Stimulated activated CD8-positive, alpha-beta memory T cell treated with anti-CD3 and anti-CD28 coated beads, Interleukin-7, amount 100 ng/mL, for 24 hours (primary cell): ENCODE results near the gene FAM107A.

Source experiments
- DNase-seq: peaks from one replicate; pipeline ENCODE4 v3.0.0-alpha.2; 2020; ENCODE audit warnings: low read depth

FAM107A gene, protein sequence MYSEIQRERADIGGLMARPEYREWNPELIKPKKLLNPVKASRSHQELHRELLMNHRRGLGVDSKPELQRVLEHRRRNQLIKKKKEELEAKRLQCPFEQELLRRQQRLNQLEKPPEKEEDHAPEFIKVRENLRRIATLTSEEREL

DNA sequence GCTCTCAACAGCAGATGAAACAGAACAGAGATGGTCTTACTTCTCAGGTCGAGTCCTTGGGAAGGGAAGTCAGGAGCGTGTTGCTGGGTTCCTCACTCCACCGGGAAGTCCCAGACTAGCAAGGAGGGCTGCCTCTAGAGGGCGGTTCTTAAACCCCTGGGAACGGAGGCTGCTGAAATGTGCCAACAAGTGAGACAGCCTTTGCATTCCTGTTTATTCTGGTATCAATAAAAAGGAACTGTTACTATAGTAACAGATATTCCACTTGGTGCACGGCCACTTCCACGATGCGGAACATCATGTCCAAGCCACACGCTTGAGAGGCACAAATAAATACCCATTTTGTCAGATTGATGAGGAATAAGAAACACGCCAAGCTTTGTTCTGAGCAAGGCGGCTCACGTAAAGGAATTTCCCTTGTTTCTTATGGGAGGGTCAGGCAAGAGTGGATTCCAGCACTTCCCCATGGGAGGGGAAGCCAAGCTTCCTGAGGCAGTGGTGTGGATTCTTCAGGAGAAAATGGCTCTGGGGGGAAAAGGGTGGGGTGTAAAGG is at the start of gene FAM107A:
FAM107A (minus strand) TSS at position 123 of the 553 bp plus-strand sequence. CDS start 7,531 bp downstream, outside the sequence.
- DNase-seq, result no peak

GRCh38 chr3:58625196-58625824 is 48.1 kb upstream of the FAM107A start:
- no peak for DNase-seq

DNA sequence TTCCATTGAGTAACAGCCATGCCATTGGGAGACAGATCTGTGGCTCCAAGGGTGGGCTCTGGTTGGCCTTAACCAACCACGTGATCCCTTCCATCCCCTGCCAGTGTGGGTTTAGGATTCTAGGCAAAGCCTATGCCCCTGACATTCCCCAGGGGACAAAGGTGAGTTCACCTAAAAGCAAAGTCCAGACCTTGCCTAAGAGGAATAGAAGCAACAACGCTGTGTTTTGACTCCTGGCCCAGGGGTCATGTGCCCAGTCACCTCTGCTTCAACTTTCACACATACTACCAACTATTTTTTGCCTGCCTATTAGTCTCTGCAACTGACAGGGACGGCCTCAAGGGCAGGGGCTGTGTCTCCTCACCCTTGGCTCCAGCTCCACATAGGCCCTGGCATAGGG is 47.4 kb upstream of the FAM107A start:
- DNase-seq, result no peak

GRCh38 chr3:58623961-58624360 is 46.8 kb upstream of the FAM107A start:
- DNase-seq, result no peak

GRCh38 chr3:58623478-58623877 is 46.3 kb upstream of the FAM107A start:
- no peak for DNase-seq

DNA sequence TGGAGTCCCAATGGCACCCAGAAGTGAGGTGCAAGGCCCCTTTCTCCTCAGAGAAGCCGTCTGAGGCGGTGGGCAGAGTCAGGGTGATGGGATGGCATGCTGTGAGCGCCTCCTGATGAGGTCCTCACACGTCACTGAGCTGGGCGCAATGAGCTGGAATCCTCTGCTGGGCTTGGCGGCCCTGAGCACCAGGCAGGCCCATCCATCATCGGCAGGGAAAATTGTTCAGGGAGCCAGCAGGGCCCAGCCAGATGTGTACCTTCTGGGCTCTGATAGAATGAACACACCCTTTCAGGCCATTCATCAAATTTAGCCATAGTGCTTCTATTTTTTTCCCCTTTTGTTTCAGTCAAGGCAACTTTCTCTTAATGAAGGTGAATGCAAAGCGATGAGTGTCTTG is 45.7 kb upstream of the FAM107A start:
- DNase-seq, result no peak

- no peak for DNase-seq
Measured at GRCh38 chr3:58622436-58622835, 45.2 kb upstream of the FAM107A start.

- no peak for DNase-seq
Measured at GRCh38 chr3:58621086-58621830, 44.1 kb upstream of the FAM107A start.

DNA sequence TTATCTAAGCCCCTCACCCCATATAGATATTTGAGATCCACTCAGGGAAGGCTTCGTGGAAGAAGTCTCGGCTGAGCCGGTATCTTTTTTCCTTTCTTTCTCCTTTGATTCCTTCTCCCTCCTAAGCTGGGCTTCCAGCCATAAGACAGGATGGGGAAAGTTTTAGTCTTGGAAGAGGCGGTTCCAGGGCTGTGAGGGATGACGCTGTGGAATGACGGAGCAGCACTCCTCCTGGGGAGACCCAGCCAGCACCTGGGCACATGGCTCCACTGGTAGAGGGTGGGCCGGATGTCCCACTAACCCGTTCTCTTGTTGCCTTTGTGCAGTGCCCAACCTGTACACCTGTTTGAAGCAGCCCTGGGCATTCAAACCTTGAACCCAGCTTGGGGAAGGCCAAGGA is 43.2 kb upstream of the FAM107A start:
- DNase-seq, result no peak

DNA sequence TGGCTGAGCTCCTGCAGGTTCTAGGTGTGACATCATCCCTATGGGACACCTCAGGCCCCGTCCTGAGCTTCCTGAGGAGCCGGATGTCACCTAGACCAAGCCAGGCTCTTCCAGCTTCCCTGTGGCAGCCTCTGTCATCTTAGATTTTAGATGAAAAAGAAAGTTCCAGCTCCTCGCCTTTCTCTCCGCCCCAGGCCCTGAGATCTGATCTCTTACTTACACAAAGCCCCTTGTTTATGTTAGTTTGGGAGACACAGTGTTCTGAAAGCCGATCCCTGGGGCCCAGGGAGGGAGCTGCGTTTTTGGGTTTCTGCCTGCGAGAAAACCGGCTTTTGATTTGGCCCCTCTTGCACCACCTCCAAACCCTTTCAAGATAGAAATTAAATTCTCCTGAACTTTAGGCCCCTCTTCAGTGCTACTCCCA is 40.2 kb upstream of the FAM107A start:
- DNase-seq, result no peak

DNA sequence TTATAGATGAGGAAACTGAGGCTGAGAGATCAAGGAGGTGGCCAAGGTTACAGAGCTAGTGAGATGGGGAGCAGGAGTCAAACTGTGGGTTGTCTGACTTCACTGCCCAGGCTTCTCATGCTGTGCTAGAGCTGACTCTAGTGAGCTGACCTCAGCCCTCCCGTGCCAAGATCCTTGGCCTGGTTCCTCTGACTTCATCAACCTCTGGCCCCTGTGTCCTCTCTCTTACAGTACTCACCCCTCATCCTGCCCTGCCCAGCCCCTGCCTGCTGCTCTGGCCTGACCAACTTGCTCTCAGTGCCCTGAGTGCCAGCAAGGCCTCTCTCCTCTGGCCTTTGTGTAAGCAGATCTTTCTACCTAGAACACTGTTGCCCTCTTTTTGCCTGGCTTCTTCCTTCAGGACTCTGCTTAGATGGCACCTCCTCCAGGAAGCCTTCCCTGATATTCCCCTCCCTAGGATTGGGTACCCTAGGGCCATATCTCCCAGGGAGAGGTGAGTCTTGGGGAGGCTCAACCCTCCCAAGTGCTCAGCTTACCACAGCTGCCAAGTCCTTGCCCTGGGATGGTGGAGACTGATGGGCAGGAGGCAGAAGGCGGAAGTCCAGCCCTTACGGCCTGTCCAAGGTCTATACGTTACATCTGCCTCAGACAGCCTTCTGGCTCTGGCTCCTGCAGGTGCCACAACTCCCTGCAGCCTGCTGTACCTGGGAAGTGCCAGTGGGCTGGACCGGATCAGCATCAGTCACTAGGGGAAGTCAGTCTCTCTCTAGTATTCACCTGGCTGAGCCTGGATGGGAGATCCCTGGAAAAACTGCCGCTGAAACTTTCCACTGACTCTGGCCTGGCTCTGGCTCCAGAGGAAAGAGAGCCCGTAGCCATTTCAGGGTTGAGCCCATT is 36.3 kb upstream of the FAM107A start:
- DNase-seq, result no peak

DNA sequence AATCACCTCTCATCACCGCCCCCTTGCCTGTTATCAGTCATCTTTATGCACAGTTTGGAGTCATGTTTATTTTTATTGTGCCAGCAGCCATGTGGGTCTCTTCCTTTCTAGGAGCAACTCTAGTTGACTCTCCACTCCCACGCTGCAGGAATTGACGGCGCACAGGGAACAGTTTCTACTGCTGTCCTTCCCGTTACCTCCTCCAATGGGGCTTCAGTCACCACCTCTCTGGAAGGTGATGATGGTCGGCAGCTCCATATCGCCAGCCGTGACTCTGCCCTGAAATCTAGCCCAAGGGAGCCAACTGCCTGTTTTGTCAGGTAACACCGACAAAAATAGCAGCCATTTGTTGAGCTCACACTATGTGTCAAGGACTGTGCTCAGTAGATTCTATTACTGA is 35.6 kb upstream of the FAM107A start:
- DNase-seq, result no peak

DNA sequence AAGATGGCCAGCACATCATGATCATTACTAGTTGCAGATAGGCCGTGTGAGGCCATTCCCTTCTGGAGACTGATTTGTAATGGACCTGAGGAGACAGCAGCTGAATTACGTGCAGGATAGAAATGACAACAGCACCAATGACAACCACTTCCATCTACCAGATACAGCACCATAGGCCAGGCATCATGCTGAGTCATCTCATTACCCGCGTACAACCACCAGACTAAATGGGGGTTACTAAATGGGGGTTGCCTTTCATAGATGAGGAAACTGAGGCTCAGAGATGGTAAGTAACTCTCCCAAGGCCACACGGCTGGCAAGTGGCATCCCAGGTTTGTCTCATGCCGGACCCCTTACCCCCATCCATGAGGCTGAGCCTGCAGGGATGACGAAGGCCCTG is 32.8 kb upstream of the FAM107A start:
- DNase-seq, result no peak

DNA sequence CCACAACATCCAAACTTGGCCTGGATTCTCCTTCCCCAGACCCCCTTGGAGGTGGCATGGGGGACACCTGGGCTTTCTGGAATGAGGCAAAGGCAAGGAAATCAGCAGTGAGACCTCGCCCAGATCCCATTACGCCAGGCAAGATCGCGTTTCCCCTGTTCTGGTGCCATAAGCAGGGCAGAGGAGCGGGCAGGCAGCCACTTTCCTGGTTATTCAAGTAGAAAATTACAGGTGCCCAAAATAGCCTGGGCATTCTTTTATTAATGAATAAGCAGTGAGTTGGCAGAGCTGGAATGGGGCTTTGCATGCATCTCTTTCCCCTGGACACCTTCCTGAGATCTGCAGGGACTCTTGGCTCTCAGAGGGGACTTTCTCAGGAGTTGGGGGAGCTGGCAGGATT is 31.5 kb upstream of the FAM107A start:
- no peak for DNase-seq

GRCh38 chr3:58607816-58608215 is 30.6 kb upstream of the FAM107A start:
- DNase-seq, result no peak

- no peak for DNase-seq
Measured at GRCh38 chr3:58606693-58607092, 29.5 kb upstream of the FAM107A start.

GRCh38 chr3:58604031-58604430 is 26.8 kb upstream of the FAM107A start:
- DNase-seq, result no peak

DNA sequence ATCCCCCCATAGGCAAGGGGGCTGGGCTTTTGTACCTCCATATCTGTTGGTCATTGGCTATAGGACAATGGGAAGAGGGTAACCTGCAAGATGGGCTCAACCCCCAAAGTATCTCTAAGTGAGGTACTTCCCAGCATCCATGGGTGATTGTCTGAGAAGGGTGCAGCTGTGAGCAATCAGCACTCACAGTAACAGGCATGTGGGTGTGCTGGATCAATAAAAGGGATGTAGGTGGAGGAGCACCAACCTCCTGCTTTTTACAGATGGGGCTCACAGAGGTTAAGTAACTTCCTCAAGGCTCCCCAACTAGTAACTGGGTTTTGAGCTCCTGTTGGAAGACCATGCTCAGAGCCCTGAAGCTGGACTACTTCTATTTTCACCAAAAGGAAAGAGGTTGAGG is 26.4 kb upstream of the FAM107A start:
- no peak for DNase-seq

DNA sequence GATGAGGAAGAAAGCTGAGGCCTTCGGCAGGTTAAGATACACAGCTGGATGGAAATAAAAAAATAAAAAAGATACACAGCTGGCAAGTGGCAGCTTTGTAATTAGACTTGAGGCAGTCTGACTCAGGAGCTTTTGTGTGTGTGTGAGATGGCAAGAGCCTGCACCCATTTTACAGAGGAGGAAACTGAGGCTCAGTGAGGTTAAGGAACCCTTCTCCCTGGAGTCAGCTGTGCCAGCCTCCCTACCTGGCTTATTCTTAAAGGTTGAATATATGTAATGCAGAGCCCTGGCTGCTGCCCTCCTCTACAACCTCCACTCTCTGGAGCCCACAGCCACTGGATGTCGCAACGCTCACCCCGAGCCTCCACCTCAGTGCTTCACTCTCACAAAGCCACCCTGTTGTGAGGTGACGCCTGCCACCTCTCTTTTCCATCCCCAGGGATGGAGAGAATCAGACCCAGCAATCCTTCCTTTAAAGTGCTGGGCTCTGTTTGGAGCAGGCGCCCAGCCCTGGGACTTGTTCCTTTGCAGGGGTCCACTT is 20.6 kb upstream of the FAM107A start:
- DNase-seq, result no peak

- DNase-seq, result no peak
Measured at GRCh38 chr3:58596834-58597518, 19.8 kb upstream of the FAM107A start.

- DNase-seq, result no peak
Measured at GRCh38 chr3:58594117-58594516, 16.9 kb upstream of the FAM107A start.
